Skeletal muscle cell (primary cell): ENCODE measurements around the gene SMURF1.

Experiments used
- DNase-seq: peaks from one replicate; pipeline ENCODE4 v3.0.0-alpha.2; 2010; ENCODE audit warnings: low read depth
- H3K4me3 ChIP-seq: 2 replicates; pipeline ENCODE4 v1.5.1; 2011; ENCODE audit warnings: low read depth, mild to moderate bottlenecking, control low read depth, low read length, moderate library complexity

The SMURF1 gene

GRCh38 chr7:99036546-99037111, 107.3 kb downstream of the SMURF1 start:
- H3K4me3 ChIP-seq: no peak overlapping the region
- DNase-seq: no peak

GRCh38 chr7:99035723-99036545, 108.0 kb downstream of the SMURF1 start:
- DNase-seq: no peak
- no peak overlapping the region for H3K4me3 ChIP-seq

- no peak overlapping the region for H3K4me3 ChIP-seq
- no peak for DNase-seq
These were observed 108.8 kb downstream of the SMURF1 start for GRCh38 chr7:99034932-99035722.

GRCh38 chr7:99033765-99034164, 110.1 kb downstream of the SMURF1 start:
- no peak for DNase-seq
- H3K4me3 ChIP-seq: no peak overlapping the region

- no peak overlapping the region for H3K4me3 ChIP-seq
- DNase-seq: no peak
These were observed 111.0 kb downstream of the SMURF1 start for GRCh38 chr7:99032928-99033327.

GRCh38 chr7:99031496-99031895, 112.4 kb downstream of the SMURF1 start:
- no peak overlapping the region for H3K4me3 ChIP-seq
- no peak for DNase-seq

GRCh38 chr7:99030951-99031350, 113.0 kb downstream of the SMURF1 start:
- no peak overlapping the region for H3K4me3 ChIP-seq
- DNase-seq: no peak

GRCh38 chr7:99030457-99030856, 113.5 kb downstream of the SMURF1 start:
- DNase-seq: no peak
- no peak overlapping the region for H3K4me3 ChIP-seq

- no peak overlapping the region for H3K4me3 ChIP-seq
- no peak for DNase-seq
These were observed 114.2 kb downstream of the SMURF1 start for GRCh38 chr7:99029466-99030435.

GRCh38 chr7:99028261-99028973, 115.5 kb downstream of the SMURF1 start:
- DNase-seq: no peak

GRCh38 chr7:99027841-99028240, 116.1 kb downstream of the SMURF1 start:
- no peak overlapping the region for H3K4me3 ChIP-seq
- DNase-seq: no peak

More at GRCh38 chr7:99028261-99028973, 115.5 kb downstream of the SMURF1 start:
- no peak overlapping the region for H3K4me3 ChIP-seq

GRCh38 chr7:99027241-99027640, 116.7 kb downstream of the SMURF1 start:
- H3K4me3 ChIP-seq: no peak overlapping the region
- no peak for DNase-seq

- H3K4me3 ChIP-seq: no peak overlapping the region
- peak; percentile 28 for DNase-seq
These were observed 119.8 kb downstream of the SMURF1 start for GRCh38 chr7:99024066-99024465.

- peak; percentile 9 for DNase-seq
- no peak overlapping the region for H3K4me3 ChIP-seq
These were observed 121.9 kb downstream of the SMURF1 start for GRCh38 chr7:99021941-99022560.

GRCh38 chr7:99020413-99020715, 123.5 kb downstream of the SMURF1 start:
- no peak for DNase-seq
- no peak overlapping the region for H3K4me3 ChIP-seq

GRCh38 chr7:99019523-99020412, 124.1 kb downstream of the SMURF1 start:
- H3K4me3 ChIP-seq: no peak overlapping the region
- DNase-seq: no peak

GRCh38 chr7:99016196-99016595, 127.7 kb downstream of the SMURF1 start:
- no peak overlapping the region for H3K4me3 ChIP-seq
- no peak for DNase-seq
